ENCODE data around the gene MIER2.

GRCh38 chr19:334296-335071 lies 10.1 kb downstream of the MIER2 start:
- no peak for TF ChIP-seq POLR2AphosphoS5 (IDR thresholded peaks at IDR 0.05)
- TF ChIP-seq, protein P1, sequence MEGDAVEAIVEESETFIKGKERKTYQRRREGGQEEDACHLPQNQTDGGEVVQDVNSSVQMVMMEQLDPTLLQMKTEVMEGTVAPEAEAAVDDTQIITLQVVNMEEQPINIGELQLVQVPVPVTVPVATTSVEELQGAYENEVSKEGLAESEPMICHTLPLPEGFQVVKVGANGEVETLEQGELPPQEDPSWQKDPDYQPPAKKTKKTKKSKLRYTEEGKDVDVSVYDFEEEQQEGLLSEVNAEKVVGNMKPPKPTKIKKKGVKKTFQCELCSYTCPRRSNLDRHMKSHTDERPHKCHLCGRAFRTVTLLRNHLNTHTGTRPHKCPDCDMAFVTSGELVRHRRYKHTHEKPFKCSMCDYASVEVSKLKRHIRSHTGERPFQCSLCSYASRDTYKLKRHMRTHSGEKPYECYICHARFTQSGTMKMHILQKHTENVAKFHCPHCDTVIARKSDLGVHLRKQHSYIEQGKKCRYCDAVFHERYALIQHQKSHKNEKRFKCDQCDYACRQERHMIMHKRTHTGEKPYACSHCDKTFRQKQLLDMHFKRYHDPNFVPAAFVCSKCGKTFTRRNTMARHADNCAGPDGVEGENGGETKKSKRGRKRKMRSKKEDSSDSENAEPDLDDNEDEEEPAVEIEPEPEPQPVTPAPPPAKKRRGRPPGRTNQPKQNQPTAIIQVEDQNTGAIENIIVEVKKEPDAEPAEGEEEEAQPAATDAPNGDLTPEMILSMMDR (IDR thresholded peaks at IDR 0.05 in 8 of 11, conservative IDR thresholded peaks at IDR 0.05 in 3 of 11): no peak
